CD14-positive monocyte (primary cell): ENCODE results near the gene TNS2. TPM values are rescaled to one million over a fixed set of nuclear protein-coding genes. Genes with fewer than 3 reads are reported as not detected.
"Not testable (repeated sequence)": the region's sequence is repeated elsewhere in the genome, so short reads cannot be mapped to it uniquely, and the experiment has no call there.

Experiments used
- DNase-seq, 3 donors: peaks; one replicate each; pipeline ENCODE4 v3.0.0-alpha.2; 2011 to 2022
- H2AFZ ChIP-seq: 2 replicates; pipeline ENCODE4 v1.6.0; 2012; ENCODE audit warnings: mild to moderate bottlenecking, low read depth, low read length, inconsistent platforms; ENCODE audit not compliant: insufficient read depth, poor library complexity, severe bottlenecking
- H3K27ac ChIP-seq, 2 donors: 1 replicate in 1 of 2; 2 replicates in 1 of 2; pipeline ENCODE4 v1.5.1; 2012 to 2013; ENCODE audit warnings: low read length in 2 of 2, control low read depth in 1 of 2, inconsistent platforms in 1 of 2, low read depth in 1 of 2, mild to moderate bottlenecking in 1 of 2
- H3K27me3 ChIP-seq, 2 donors: one replicate each; pipeline versions ENCODE4 v1.6.0 to v1.6.1; 2011 to 2013; ENCODE audit warnings: low read length in 2 of 2; ENCODE audit not compliant: control insufficient read depth in 2 of 2, insufficient read depth in 2 of 2
- H3K36me3 ChIP-seq, 2 donors: replicated peaks in 1 of 2; 1 replicate in 1 of 2; 2 replicates in 1 of 2; pipeline versions ENCODE4 v1.5.1 to v1.6.1; 2012 to 2013; ENCODE audit warnings: low read length in 2 of 2, control low read depth in 1 of 2, inconsistent platforms in 1 of 2, mild to moderate bottlenecking in 1 of 2; ENCODE audit not compliant: insufficient read depth in 2 of 2, control insufficient read depth in 1 of 2
- H3K4me1 ChIP-seq, 2 donors: 1 replicate in 1 of 2; 2 replicates in 1 of 2; pipeline versions ENCODE4 v1.5.1 to v1.6.1; 2012 to 2013; ENCODE audit warnings: low read length in 2 of 2, control low read depth in 1 of 2, inconsistent platforms in 1 of 2, mild to moderate bottlenecking in 1 of 2, moderate library complexity in 1 of 2; ENCODE audit not compliant: insufficient read depth in 2 of 2, control insufficient read depth in 1 of 2
- H3K4me2 ChIP-seq: replicated peaks from 2 replicates; pipeline ENCODE3; 2012; ENCODE audit warnings: low read length, moderate library complexity, mild to moderate bottlenecking; ENCODE audit not compliant: poor library complexity, severe bottlenecking; ENCODE audit errors: extremely low read depth
- H3K4me3 ChIP-seq, 3 experiments: fragments of 200-600 bp in 1 of 3; sonication (generic) in 1 of 3; replicated peaks in 1 of 3; 1 replicate in 2 of 3; 2 replicates in 1 of 3; pipeline ENCODE4 v1.5.1; 2011 to 2013; ENCODE audit warnings: low read length in 3 of 3, mild to moderate bottlenecking in 3 of 3, control low read depth in 2 of 3, low read depth in 2 of 3, inconsistent platforms in 1 of 3, moderate library complexity in 1 of 3
- H3K79me2 ChIP-seq: 2 replicates; pipeline ENCODE4 v1.6.0; 2012; ENCODE audit warnings: mild to moderate bottlenecking, control low read depth, inconsistent platforms, low read length, moderate library complexity; ENCODE audit not compliant: insufficient read depth
- H3K9ac ChIP-seq: 2 replicates; pipeline ENCODE4 v1.6.0; 2017; ENCODE audit warnings: low read length, mild to moderate bottlenecking; ENCODE audit not compliant: insufficient read depth, poor library complexity, severe bottlenecking
- H3K9me3 ChIP-seq, 2 donors: replicated peaks in 1 of 2; 1 replicate in 1 of 2; 2 replicates in 1 of 2; pipeline versions ENCODE4 v1.5.1 to v1.6.1; 2012 to 2013; ENCODE audit warnings: low read length in 2 of 2, control low read depth in 1 of 2; ENCODE audit not compliant: control insufficient read depth in 1 of 2, insufficient read depth in 1 of 2
- H4K20me1 ChIP-seq: 2 replicates; pipeline ENCODE4 v1.6.0; 2012; ENCODE audit warnings: mild to moderate bottlenecking, low read length, control low read depth, moderate library complexity; ENCODE audit not compliant: insufficient read depth
- H3K27ac Mint-ChIP-seq, 7 donors: one replicate each; pipeline ENCODE4 v1.8.0; 2020; ENCODE audit warnings: mild to moderate bottlenecking in 7 of 7, mixed read lengths in 7 of 7, moderate library complexity in 6 of 7, inconsistent platforms in 2 of 7
- H3K27me3 Mint-ChIP-seq, 3 donors: one replicate each; pipeline ENCODE4 v1.8.0; 2021 to 2022; ENCODE audit warnings: low read depth in 3 of 3, mild to moderate bottlenecking in 3 of 3, mixed read lengths in 3 of 3, moderate library complexity in 3 of 3, inconsistent platforms in 1 of 3
- H3K36me3 Mint-ChIP-seq, 2 donors: one replicate each; pipeline ENCODE4 v1.8.0; 2020; ENCODE audit warnings: mixed read lengths in 2 of 2, inconsistent platforms in 1 of 2, mild to moderate bottlenecking in 1 of 2
- H3K4me1 Mint-ChIP-seq: one replicate; pipeline ENCODE4 v1.8.0; 2020; ENCODE audit warnings: mild to moderate bottlenecking, mixed read lengths
- H3K4me3 Mint-ChIP-seq, 2 donors: one replicate each; pipeline ENCODE4 v1.8.0; 2020; ENCODE audit warnings: mild to moderate bottlenecking in 2 of 2, mixed read lengths in 2 of 2, moderate library complexity in 1 of 2
- H3K9me3 Mint-ChIP-seq, 7 donors: one replicate each; pipeline ENCODE4 v1.8.0; 2020 to 2022; ENCODE audit warnings: mixed read lengths in 7 of 7, mild to moderate bottlenecking in 6 of 7, moderate library complexity in 6 of 7, inconsistent platforms in 2 of 7
- WGBS: methylation state at CpG from one replicate; pipeline ENCODE4 v1.1.5; 2013; ENCODE audit warnings: missing lambda C conversion rate; ENCODE audit not compliant: insufficient coverage; 5-methylcytosine and 5-hydroxymethylcytosine counted together
- intact Hi-C, 2 donors: fragments of 100-400 bp; cut with micrococcal nuclease; formaldehyde crosslinking; loops; one replicate each; pipeline versions ENCODE4 v1.15.0 to v1.15.1; 2023
- polyA plus RNA-seq, 3 donors: library from polyadenylated mRNA; depleted of rRNA in 1 of 3; unstranded in 2 of 3; stranded (reverse) in 1 of 3; fragments of 300-500 nt in 2 of 3; fragments of >200 nt in 1 of 3; fragmentation: Illumina TruSeq in 2 of 3; gene quantifications; 1 replicate in 2 of 3; 2 replicates in 1 of 3; pipeline ENCODE4 v1.2.3, GENCODE V29; 2012 to 2021
- TF ChIP-seq, protein P1 (sequence below): fragments of 200-600 bp; IDR thresholded peaks from one replicate; pipeline ENCODE4 v1.8.0; 2022; ENCODE audit warnings: antibody characterized with exemption, mild to moderate bottlenecking

TNS2 gene
- polyA plus RNA-seq, 3 donors: 0.05 to 0.43 (median 0.36) TPM

GRCh38 chr12:53105712-53106439 lies 56.0 kb downstream of the TNS2 start:
- Mint-ChIP-seq H3K9me3 (no peaks in the 10 kb centered on the region), H3K27ac (no peak overlapping the region), H3K4me1 (peaks cover 26% of the 10 kb centered on the region), H3K27me3 (peaks cover 0 to 5% (median 2%) of the 10 kb centered on the region in 3 donors), H3K36me3 (no peaks in the 10 kb centered on the region), H3K4me3 (no peak overlapping the region)
- DNase-seq: no peak
- Histone ChIP-seq H3K27me3 (no peaks in the 10 kb centered on the region), H3K36me3 (no peaks in the 10 kb centered on the region), H3K79me2 (no peaks in the 10 kb centered on the region), H3K27ac (no peak overlapping the region), H4K20me1 (no peaks in the 10 kb centered on the region), H3K9me3 (no peaks in the 10 kb centered on the region), H3K4me2 (no peak overlapping the region), H3K4me1 (peaks cover 24 to 27% of the 10 kb centered on the region in 2 donors), H3K4me3 (no peak overlapping the region), H2AFZ (no peak overlapping the region), H3K9ac (no peak overlapping the region)
- intact Hi-C loops: no loop called here
- TF ChIP-seq, protein P1, sequence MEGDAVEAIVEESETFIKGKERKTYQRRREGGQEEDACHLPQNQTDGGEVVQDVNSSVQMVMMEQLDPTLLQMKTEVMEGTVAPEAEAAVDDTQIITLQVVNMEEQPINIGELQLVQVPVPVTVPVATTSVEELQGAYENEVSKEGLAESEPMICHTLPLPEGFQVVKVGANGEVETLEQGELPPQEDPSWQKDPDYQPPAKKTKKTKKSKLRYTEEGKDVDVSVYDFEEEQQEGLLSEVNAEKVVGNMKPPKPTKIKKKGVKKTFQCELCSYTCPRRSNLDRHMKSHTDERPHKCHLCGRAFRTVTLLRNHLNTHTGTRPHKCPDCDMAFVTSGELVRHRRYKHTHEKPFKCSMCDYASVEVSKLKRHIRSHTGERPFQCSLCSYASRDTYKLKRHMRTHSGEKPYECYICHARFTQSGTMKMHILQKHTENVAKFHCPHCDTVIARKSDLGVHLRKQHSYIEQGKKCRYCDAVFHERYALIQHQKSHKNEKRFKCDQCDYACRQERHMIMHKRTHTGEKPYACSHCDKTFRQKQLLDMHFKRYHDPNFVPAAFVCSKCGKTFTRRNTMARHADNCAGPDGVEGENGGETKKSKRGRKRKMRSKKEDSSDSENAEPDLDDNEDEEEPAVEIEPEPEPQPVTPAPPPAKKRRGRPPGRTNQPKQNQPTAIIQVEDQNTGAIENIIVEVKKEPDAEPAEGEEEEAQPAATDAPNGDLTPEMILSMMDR: no peak
- WGBS: 87% methylated on average over 7 of the region's 7 CpGs

DNA sequence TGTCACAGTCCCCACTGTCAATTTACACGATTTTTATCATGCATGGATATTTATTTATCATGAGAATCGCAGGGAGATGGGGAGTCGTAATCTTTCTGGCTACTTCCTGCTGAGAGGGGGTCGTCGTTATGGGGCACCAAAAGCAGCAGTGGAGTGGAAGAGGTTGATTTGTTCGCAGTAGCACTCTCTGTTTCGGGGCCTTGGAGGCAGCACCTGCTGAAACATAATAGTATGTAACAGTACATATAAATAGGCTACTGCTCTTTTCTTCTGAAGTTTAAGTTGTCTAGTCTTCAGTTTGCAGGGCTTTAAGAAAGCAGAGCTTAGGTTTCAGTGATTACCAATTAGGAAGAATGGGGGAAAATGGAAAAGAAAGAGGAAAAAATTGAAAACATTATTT lies 57.3 kb downstream of the TNS2 start:
- H3K27ac Mint-ChIP-seq: no peak overlapping the region
- H3K27me3 Mint-ChIP-seq: peaks cover 0 to 5% (median 2%) of the 10 kb centered on the region in 3 donors
- no peak overlapping the region for H3K4me3 Mint-ChIP-seq
- no peak overlapping the region for H3K9ac ChIP-seq
- WGBS: 76% methylated on average over 5 of the region's 7 CpGs
- peaks cover 28% of the 10 kb centered on the region for H3K4me1 Mint-ChIP-seq
- no peaks in the 10 kb centered on the region for H4K20me1 ChIP-seq
- DNase-seq: no peak
- no peak overlapping the region for H3K4me3 ChIP-seq
- H3K27me3 ChIP-seq: no peaks in the 10 kb centered on the region
- peaks cover 22 to 25% of the 10 kb centered on the region in 2 donors for H3K4me1 ChIP-seq
- H2AFZ ChIP-seq: no peak overlapping the region
- H3K36me3 ChIP-seq: no peaks in the 10 kb centered on the region
- intact Hi-C loops: no loop called here
- no peak overlapping the region for H3K4me2 ChIP-seq
- H3K27ac ChIP-seq: no peak overlapping the region
- H3K9me3 ChIP-seq: no peaks in the 10 kb centered on the region
- H3K9me3 Mint-ChIP-seq: peaks cover 0 to 2% (median 0%) of the 10 kb centered on the region in 7 donors
- H3K36me3 Mint-ChIP-seq: no peaks in the 10 kb centered on the region
- TF ChIP-seq, protein P1: no peak
- no peaks in the 10 kb centered on the region for H3K79me2 ChIP-seq

GRCh38 chr12:53112431-53112830 lies 62.6 kb downstream of the TNS2 start:
- H3K27me3 ChIP-seq, H3K4me2 ChIP-seq, H3K9me3 Mint-ChIP-seq, H4K20me1 ChIP-seq, H3K36me3 Mint-ChIP-seq, H3K4me3 Mint-ChIP-seq, H2AFZ ChIP-seq, H3K36me3 ChIP-seq, H3K4me3 ChIP-seq, intact Hi-C loops, DNase-seq, H3K27me3 Mint-ChIP-seq, H3K79me2 ChIP-seq, H3K4me1 ChIP-seq, H3K9ac ChIP-seq, H3K27ac ChIP-seq, H3K9me3 ChIP-seq: not testable (repeated sequence)
- H3K27ac Mint-ChIP-seq: peak overlapping the region in 3 of 7 donors; percentile 5 to 54 (median 6)
- WGBS: no CpG with 5 or more reads among the region's 7 CpGs
- H3K4me1 Mint-ChIP-seq: peaks cover 16% of the 10 kb centered on the region
